Cerebellar nuclear complex (tissue), 1 donor: ENCODE results near the gene ZBTB22.
A peak's percentile ranks its signal among the peaks of the same experiment; 100 is the strongest.
"Not testable (repeated sequence)": the region's sequence is repeated elsewhere in the genome, so short reads cannot be mapped to it uniquely, and the experiment has no call there.

ENCODE experiments used
- DNase-seq, 2 experiments: peaks; one replicate each; lab custom pipeline; 2025; lab: John Stamatoyannopoulos, UW

Gene ZBTB22, protein sequence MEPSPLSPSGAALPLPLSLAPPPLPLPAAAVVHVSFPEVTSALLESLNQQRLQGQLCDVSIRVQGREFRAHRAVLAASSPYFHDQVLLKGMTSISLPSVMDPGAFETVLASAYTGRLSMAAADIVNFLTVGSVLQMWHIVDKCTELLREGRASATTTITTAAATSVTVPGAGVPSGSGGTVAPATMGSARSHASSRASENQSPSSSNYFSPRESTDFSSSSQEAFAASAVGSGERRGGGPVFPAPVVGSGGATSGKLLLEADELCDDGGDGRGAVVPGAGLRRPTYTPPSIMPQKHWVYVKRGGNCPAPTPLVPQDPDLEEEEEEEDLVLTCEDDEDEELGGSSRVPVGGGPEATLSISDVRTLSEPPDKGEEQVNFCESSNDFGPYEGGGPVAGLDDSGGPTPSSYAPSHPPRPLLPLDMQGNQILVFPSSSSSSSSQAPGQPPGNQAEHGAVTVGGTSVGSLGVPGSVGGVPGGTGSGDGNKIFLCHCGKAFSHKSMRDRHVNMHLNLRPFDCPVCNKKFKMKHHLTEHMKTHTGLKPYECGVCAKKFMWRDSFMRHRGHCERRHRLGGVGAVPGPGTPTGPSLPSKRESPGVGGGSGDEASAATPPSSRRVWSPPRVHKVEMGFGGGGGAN

DNA sequence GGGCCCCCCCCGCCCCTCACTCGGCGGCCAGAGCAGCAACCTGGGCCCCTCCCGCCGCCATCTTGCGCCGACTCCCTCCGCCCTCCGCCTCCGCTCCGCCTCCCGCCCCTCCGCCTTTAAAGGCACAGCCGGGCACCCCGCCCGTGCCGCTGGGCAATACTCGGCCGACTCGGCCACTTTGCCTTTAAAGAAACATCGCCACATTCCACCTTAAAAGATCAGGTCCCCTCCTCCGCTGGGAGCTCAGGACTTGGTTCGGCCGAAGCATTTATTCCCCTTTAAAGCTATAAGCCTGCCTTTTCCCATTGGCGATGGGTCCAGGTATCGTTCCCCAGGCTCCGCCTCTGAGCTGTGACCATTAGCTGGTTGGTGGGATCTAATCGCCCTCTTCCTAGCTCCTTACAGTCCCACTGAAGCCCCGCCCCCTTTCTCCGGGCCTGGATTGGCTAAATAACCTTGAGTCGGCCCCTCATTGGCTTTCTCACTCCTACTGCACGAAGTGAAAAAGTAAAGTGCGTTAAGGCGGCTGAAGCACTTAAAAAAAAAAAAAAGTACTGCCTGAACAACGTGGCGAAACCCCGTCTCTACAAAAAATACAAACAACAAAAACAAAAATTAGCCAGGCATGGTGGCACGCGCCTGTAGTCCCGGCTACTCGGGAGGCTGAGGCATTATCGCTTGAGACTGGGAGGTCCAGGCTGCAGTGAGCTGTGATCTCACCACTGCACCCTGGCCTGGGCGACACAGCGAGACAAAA, at the start of gene ZBTB22:
TSS of gene ZBTB22 (minus strand) at position 76 of the 757 bp plus-strand sequence. CDS start 828 bp downstream, outside the sequence.
- peak; percentile 96 to 97 for DNase-seq

DNA sequence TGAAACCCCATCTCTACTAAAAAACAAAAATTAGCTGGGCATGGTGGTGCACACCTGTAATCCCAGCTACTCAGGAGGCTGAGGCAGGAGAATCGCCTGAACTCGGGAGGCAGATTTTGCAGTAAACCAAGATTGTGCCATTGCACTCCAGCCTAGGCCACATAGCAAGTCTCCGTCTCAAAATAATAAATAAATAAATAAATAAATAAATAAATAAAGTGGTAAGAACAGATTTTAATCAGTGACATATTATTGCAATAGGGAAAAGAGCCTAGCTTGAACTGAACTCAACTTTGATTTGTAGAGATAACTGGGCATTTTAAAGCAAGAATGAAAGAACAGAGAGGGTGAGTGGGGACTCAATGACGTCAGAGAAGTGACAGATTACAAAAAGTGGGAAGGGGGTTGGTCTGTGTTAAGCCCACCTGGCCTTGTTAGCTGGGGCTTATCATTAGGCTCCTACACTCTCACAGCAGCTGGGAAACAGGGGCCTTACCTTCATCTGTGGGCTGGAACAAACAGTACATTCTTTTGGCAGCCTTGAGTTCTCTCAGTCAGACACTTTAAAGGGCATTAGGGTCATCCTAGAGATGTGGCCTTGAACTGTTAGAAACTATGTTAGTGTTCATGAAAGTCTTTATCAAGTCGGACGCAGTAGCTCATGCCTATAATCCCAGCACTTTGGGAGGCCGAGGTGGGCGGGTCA, 49.6 kb upstream of the ZBTB22 start:
- DNase-seq: no peak

DNA sequence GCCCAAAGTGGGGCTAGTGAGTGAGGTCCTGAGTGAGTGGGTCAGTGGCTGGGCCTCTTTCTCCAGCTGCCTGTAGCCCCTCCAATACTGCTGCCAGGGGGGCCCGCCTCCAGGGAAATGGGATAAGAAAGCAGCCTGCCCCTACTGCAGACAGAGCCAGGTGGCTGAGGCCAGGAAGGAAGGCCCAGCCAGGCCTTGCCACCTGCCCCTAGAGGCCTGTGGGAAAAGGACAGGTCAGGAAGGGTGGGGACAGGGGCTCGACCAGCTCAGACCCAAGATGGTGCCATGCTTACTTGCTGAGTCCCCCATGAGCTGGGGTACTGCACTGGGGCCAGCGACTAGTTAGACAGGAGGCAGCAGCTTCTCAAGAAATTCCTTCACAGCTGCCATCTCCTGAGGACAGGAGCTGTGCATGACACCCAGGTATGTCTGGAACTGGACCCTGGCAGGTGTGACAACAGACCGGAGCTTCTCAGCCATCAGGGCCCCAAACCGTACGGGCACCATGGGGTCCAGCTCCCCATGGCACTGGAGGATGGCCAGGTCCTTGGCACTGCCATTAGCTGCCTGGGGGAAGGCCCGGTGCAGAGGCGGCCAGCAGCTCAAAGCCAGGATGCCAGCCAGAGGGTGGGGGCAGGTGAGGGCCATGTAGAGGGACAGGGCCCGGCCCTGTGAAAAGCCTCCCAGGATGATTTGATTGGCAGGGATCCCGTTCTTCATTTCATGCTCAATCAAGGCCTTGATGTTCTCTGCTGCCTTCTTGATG, 47.8 kb upstream of the ZBTB22 start:
- not testable (repeated sequence) for DNase-seq

DNA sequence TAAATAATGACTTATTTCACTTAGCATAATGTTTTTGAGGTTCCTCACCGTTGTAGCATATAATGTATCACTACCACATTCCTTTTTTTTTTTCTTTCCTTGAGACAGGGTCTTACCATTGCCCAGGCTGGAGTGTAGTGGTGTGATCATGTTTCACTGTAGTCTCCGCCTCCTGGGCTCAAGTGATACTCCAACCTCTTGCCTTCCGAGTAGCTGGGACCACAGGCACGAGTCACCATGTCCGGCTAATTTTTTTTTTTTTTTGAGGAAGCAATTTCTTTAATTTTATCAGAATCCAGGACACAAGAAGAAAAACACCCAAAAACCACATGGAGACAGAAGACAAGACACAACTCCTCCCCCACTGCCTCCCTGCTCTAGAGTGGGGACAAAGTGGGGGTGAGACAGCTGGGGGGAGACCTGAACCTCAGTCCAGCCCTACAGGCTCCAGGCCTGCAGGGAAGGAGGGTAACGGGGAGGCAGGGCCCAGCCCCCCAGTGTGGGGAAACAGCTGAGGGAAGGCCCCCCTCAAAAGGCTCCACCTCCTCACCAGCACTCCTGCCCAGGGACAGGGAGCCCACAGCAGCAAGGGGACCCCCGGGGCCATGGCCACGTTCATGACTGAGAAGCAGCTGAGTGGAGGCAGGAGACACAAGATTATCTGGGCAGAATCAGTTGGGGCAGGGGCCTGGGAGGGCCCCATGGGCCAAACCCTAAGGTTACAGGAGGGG, 47.1 kb upstream of the ZBTB22 start:
- not testable (repeated sequence) for DNase-seq

DNA sequence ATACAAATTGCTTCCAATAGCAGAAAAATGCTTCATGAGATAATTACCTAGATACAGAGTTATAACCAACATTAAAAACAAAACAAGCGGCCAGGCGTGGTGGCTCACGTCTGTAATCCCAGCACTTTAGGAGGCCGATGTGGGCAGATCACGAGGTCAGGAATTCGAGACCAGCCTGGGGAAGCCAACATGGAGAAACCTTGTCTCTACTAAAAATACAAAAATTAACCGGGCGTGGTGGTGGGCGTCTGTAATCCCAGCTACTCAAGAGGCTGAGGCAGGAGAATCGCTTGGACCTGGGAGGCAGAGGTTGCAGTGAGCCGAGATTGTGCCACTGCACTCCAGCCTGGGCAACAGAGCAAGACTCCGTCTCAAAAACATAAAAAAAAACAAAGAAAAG, 45.9 kb upstream of the ZBTB22 start:
- DNase-seq: not testable (repeated sequence)

DNA sequence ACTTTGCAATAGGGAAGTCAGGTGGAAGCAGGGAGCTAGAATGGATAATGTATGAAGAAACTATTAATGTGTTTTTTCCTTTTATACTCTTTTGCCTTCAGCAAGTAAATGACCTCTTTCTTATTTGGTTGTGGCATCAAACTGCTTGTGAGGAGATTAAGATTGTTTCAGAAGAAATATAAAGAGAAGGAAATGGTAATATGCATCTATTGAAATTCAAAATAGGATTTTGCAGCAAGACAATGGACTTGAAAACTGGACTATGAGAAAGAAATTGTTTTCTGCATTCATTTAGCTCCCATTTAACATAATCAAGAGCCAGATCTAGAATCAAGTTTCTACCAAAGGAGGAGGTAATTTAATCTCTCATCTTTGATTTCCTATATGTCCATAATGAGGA, 41.8 kb upstream of the ZBTB22 start:
- no peak for DNase-seq

DNA sequence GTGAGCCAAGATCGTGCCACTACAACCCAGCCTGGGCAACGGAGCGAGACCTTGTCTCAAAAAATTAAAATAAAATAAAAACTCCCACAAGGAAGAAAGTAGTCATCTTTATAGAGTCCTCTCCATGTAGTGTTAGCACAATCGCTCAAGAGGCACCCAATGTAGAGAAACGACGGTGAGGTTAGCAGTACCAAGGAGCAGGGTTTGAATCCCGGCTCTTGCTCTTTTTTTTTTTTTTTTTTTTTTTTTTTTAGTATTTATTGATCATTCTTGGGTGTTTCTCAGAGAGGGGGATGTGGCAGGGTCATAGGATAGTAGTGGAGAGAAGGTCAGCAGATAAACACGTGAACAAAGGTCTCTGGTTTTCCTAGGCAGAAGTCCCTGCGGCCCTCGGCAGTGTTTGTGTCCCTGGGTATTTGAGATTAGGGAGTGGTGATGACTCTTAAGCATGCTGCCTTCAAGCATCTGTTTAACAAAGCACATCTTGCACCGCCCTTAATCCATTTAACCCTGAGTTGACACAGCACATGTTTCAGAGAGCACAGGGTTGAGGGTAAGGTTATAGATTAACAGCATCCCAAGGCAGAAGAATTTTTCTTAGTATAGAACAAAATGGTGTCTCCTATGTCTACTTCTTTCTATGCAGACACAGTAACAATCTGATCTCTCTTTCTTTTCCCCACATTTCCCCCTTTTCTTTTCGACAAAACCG, 39.8 kb upstream of the ZBTB22 start:
- DNase-seq: not testable (repeated sequence)

DNA sequence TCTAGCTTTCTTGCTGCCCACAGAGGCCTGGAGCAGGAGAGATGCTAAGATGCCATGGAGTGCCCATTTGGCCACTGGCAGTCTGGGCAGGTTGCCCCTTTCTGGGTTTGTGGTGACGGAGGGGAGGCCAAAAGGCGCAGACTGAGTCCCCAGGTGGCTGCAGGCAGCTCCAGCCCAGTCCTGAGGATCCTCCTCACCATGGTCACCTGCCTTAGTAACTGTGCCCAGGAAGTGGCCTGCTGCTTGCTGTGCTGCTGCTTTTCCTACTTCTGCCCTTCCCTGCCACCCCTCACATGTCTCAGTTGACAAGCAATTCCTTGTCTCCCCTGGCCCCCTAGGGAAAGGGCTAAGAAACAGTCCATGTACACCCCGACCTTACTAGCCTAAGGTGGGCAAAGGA, 38.8 kb upstream of the ZBTB22 start:
- no peak for DNase-seq

DNA sequence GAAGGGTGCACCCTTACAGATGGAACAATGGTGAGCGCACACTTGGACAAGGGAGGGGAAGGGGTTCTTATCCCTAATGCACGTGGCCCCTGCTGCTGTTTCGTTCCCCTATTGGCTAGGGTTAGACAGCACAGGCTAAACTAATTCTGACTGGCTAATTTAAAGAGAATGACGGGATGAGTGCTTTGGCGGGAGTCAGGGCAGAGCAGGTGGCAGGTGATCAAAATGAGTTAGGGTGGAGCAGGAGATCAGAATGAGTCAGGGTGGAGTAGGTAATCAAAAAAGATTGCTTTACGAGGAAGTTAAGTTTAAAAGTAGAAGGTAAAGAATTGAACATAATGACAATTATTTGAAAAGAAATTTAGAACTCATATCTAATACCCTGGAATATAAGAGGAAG, 38.3 kb upstream of the ZBTB22 start:
- DNase-seq: not testable (repeated sequence)

DNA sequence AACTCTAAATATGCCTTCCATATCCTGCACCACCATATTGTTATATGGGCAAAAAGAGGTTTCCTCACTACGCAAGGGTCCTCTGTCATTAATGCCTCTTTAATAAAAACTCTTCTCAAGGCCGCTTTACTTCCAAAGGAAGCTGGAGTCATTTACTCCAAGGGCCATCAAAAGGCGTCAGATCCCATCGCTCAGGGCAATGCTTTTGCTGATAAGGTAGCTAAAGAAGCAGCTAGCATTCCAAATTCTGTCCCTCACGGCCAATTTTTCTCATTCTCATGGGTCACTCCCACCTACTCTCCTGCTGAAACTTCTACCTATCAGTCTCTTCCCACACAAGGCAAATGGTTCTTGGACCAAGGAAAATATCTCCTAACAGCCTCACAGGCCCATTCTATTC, 30.3 kb upstream of the ZBTB22 start:
- DNase-seq: no peak

DNA sequence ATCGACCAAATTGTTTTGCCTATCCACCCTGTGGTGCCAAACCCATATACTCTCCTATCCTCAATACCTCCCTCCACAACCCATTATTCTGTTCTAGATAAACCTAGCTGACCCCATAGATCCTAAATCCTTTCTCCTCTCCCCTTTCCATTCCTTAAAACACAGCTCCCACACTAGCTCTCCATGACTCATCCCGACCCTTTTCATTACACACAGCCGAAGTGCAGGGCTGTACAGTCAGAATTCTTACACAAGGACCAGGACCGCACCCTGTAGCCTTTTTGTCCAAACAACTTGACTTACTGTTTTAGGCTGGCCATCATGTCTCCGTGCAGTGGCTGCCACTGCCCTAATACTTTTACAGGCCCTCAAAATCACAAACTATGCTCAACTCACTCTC, 29.4 kb upstream of the ZBTB22 start:
- DNase-seq: not testable (repeated sequence)

DNA sequence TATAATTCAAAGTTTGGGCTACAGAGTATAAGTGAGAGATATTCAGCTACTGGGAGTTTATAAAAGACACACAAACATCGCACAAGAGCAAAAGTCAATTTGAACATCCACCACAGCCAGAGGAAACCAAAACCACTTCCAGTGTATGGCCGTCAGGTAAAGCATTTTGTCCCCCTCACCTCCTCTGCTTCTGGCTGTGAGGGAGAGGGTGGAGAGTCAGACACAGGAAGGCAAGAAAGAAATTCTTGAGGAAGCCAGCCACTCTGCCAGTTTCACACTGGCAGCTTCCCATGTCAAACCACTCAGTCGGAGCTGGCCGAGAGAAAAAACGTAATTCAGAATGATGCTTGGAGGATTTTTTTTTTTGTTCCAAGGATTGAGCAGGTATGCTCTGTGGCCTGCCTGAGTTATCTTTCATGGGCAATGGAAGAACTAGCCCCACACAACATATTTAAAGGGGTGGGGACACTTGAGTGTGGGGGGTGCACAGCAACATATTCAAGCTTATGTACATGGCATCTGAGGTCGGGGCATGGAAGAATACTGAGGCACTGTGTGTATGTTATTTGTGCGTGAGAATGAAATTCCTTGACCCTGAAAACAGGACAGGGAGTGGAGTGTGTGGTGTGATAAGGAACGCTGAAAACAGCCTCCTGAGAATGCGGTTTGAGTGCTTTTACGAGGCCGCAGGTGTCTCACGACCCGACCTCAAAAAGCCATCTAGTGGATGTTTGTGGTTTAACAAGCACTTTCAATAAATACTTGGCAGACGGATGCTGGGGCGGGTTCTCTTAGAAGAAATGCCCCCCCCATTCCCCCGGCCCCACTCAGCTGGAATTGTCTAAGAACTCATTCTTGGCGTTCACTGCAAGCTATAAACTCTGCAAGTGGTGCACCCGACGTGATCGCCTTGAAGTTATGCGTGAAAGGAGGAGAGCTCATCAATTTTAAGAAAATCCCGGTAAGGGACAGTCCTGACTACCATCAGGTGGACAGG, 27.5 kb upstream of the ZBTB22 start:
- peak in 1 of 2 experiments; percentile 28 for DNase-seq

DNA sequence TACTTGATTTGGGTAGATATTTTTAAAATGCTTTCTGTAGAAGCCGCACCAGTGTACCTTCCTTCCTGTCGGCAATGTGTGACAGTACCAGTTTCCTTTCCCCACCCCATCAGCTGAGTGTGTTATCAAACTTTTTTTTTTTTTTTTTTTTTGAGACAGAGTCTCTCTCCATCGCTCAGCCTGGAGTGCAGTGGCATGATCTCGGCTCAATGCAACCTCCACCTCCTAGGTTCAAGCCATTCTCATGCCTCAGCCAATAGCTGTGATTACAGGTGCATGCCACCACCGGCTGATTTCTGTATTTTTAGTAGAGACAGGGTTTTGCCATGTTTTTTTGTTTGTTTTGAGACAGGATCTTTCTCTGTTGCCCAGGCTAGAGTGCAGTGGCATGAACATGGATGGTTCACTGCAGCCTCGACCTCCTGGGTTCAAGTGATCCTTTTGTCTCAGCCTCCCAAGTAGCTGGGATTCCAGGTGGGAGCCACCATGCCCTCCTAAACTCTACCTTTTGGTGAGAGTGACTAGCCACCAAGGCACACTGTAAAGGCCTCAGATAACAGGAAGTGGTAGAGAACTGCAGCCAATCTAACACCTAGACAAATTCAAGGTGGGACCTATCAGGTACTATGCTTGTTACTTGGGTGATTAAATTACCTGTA, 26.5 kb upstream of the ZBTB22 start:
- no peak for DNase-seq

DNA sequence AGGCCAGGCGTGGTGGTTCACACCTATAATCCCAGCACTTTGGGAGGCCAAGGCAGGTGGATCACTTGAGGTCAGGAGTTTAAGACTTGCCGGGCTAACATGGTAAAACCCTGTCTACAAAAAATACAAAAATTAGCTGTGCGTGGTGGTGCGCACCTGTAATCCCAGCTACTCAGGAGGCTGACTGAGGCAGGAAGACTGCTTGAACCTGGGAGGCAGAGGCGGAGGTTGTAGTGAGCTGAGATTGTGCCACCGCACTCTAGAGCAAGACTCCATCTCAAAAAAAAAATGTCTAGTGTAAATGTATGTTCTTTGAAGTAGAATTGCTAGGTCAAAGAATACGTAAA, 26.0 kb upstream of the ZBTB22 start:
- not testable (repeated sequence) for DNase-seq

DNA sequence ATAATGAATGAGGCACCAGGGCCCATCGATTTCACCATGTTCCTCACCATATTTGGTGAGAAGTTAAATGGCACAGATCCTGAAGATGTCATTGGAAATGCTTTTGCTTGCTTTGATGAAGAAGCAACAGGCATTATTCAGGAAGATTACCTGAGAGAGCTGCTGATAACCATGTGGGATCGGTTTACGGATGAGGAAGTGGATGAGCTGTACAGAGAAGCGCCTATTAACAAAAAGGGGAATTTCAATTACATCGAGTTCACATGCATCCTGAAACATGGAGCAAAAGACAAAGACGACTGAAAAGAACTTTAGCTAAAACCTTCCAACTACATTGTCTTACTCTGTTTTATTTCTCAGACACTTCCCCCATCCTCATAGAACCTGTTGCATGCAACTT, 21.6 kb upstream of the ZBTB22 start:
- DNase-seq: no peak

DNA sequence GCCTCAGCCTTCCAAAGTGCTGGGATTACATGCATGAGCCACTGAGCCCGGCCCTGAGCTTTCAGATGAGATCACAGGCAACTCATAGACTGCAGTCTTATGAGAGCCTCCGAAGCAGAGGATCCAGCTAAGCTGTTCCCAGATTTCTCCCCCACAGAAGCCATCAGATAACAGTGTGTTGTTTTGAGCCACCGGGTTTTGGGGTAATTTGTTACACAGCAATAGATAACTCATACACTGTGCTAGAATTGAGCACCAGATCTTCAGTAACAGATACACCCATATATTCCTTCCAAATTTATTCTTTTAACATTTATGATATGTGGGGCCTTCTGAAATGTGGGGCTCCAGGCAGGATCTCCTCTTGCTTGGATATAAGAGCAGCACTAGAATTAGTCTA, 19.0 kb upstream of the ZBTB22 start:
- DNase-seq: no peak

DNA sequence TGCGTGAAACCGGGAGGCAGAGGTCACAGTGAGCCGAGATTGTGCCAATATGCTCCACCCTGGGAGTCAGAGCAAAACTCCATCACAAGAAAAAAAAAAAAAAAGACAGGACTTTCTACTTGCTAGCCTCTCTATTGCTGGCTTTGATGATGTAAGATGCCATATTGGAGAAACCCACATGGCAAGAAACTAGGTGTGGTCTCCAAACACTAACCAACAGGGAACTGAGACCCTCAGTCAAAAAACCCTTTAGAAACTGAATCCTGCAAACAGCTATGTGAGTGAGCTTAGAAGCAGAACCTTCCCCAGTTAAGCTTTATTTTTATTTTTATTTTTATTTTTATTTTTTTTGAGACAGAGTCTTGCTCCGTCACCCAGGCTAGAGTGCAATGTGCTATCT, 18.4 kb upstream of the ZBTB22 start:
- DNase-seq: no peak

DNA sequence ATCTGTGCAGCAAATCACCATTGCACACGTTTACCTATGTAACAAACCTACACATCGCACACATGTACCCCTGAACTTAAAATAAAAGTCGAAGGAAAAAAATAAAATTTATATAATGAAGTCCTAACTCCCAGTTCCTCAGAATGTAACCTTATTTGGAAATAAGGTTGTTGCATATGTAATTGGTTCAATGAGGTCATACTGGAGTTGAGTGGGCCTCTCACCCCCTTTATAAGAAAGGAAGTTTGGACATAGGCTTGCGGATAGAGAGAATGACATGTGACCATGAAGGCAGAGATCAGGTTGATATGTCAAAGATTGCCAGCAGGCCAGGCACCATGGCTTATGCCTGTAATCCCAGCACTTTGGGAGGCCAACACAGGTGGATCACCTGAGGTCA, 16.1 kb upstream of the ZBTB22 start:
- DNase-seq: no peak
